Gastroesophageal sphincter (tissue), 4 donors: ENCODE data around the gene CCDC86. TPM values are rescaled to one million over a fixed set of nuclear protein-coding genes. Genes with fewer than 3 reads are reported as not detected.
"Not testable (repeated sequence)": the region's sequence is repeated elsewhere in the genome, so short reads cannot be mapped to it uniquely, and the experiment has no call there.

Source experiments
- ATAC-seq: fragments of 150-250 bp; one replicate; pipeline ENCODE4 v1.9.1; 2016; ENCODE audit warnings: mild to moderate bottlenecking, moderate library complexity
- H3K27ac ChIP-seq, 4 donors: fragments of 200-600 bp; sonication (generic) in 3 of 4; 1 replicate in 3 of 4; 2 replicates in 1 of 4; pipeline ENCODE4 v1.5.1; 2016 to 2019
- H3K27me3 ChIP-seq: fragments of 200-600 bp; sonication (generic); one replicate; pipeline ENCODE4 v1.5.1; 2019
- H3K36me3 ChIP-seq, 2 donors: fragments of 200-600 bp; sonication (generic); one replicate each; pipeline ENCODE4 v1.5.1; 2019; ENCODE audit warnings: control low read depth in 1 of 2
- H3K4me1 ChIP-seq, 3 donors: fragments of 200-600 bp; sonication (generic); 1 replicate in 2 of 3; 2 replicates in 1 of 3; pipeline ENCODE4 v1.5.1; 2016 to 2019; ENCODE audit warnings: control low read depth in 2 of 3
- H3K4me3 ChIP-seq, 2 donors: fragments of 200-600 bp; sonication (generic); one replicate each; pipeline ENCODE4 v1.5.1; 2019; ENCODE audit warnings: mild to moderate bottlenecking in 1 of 2, moderate library complexity in 1 of 2
- H3K9me3 ChIP-seq, 3 donors: fragments of 200-600 bp; sonication (generic); one replicate each; pipeline ENCODE4 v1.5.1; 2017 to 2019; ENCODE audit warnings: control low read depth in 2 of 3
- EP300 ChIP-seq: sonication (generic); formaldehyde crosslinking; IDR thresholded peaks from one replicate; pipeline ENCODE4 v1.6.1; 2017; ENCODE audit warnings: antibody characterized with exemption, mild to moderate bottlenecking
- POLR2A ChIP-seq, 2 donors: fragments of 450-650 bp; IDR thresholded peaks; one replicate each; pipeline ENCODE4 v1.6.1; 2017; ENCODE audit warnings: antibody characterized with exemption in 2 of 2, mild to moderate bottlenecking in 2 of 2, moderate library complexity in 1 of 2
- POLR2AphosphoS5 ChIP-seq: sonication (generic); formaldehyde crosslinking; IDR thresholded peaks from one replicate; pipeline ENCODE4 v1.6.1; 2017; ENCODE audit warnings: antibody characterized with exemption
- WGBS, 2 donors: methylation state at CpG; one replicate each; pipeline ENCODE4 v1.1.5; 2018; ENCODE audit warnings: low coverage in 1 of 2; 5-methylcytosine and 5-hydroxymethylcytosine counted together
- total RNA-seq, 4 donors: library from RNA; depleted of rRNA; stranded (reverse); fragments of >200 nt; gene quantifications; one replicate each; pipeline ENCODE4 v1.1.0, GENCODE V29; 2016
- TF ChIP-seq, protein P1 (sequence below), 4 experiments: fragments of 200-600 bp in 2 of 4; fragments of 450-650 bp in 2 of 4; sonication (generic) in 1 of 4; IDR thresholded peaks; one replicate each; pipeline ENCODE4 v1.5.1; 2017 to 2019; ENCODE audit warnings: antibody characterized with exemption in 4 of 4, mild to moderate bottlenecking in 2 of 4, moderate library complexity in 2 of 4

CCDC86 gene
- total RNA-seq, 4 donors from 2014 or later: 10.5 to 27.8 (median 18.2) TPM

DNA sequence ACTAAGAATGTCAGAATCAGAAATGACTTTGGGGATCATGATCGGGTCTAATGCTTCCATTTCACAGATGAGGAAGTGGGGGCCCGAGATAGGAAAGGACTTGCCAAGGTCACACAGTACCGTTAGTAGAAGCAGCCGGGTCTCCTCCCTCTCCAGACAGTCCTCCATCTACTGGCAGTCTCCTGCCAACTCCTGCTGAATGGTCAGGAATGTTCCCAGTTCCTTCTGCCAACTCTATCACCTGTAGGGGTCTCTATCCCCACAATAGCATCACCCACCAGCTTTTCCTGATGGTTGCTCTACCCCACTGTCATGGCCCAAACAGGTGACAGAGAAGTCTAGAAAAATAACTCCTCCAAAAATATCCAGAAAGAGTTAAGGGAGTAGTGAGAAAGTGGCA, 23.9 kb upstream of the CCDC86 start:
- Histone ChIP-seq H3K36me3 (no peaks in the 10 kb centered on the region), H3K4me1 (no peaks in the 10 kb centered on the region), H3K4me3 (no peak overlapping the region), H3K27ac (no peak overlapping the region), H3K27me3 (no peaks in the 10 kb centered on the region), H3K9me3 (peaks cover 0 to 15% (median 0%) of the 10 kb centered on the region in 3 donors)
- TF ChIP-seq POLR2A (IDR thresholded peaks at IDR 0.05) (no peak), POLR2AphosphoS5 (no peak)
- 68 to 75% methylated on average over 3 to 4 of the region's 4 CpGs for WGBS, 2 donors
- ATAC-seq: no peak

DNA sequence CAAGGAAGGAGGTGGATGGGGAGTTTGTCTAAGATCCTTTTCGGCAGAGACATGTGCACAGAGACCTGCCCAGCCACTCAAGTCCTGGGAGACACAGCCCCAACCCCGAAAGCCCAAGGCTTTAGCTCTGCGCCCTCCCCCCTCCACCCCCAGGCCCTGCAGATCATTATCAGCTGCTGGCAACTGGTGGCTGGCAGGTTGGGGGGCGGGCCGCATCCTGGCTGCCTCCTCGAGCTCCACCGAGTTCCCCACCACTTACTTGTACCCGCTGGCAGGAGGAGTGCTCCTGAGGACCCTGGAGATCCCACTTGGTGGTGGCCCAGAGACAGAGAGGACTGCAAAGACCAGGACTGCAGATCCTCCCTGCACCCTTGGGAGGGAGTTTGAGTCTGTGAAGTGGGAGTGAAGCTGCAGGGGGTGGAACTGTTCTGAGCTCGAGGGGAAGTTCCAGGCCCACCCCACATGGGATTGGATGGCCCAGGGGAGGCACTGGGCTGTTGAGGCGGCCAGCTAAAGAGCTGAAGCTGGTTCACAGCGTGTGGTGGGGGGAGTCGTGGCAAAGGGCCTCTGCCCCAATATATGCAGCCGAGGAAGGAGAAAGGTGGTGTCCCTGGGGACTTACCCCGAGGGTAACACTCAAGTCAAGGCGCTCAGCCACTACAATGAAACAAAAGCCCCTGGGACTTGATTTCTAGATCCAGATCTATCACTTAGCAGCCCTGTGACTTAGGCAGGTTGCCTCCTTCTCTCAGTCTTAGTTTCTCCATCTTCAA, 19.9 kb upstream of the CCDC86 start:
- WGBS, 2 donors: 57 to 75% methylated on average over 4 to 6 of the region's 15 CpGs
- TF ChIP-seq, protein P1, sequence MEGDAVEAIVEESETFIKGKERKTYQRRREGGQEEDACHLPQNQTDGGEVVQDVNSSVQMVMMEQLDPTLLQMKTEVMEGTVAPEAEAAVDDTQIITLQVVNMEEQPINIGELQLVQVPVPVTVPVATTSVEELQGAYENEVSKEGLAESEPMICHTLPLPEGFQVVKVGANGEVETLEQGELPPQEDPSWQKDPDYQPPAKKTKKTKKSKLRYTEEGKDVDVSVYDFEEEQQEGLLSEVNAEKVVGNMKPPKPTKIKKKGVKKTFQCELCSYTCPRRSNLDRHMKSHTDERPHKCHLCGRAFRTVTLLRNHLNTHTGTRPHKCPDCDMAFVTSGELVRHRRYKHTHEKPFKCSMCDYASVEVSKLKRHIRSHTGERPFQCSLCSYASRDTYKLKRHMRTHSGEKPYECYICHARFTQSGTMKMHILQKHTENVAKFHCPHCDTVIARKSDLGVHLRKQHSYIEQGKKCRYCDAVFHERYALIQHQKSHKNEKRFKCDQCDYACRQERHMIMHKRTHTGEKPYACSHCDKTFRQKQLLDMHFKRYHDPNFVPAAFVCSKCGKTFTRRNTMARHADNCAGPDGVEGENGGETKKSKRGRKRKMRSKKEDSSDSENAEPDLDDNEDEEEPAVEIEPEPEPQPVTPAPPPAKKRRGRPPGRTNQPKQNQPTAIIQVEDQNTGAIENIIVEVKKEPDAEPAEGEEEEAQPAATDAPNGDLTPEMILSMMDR (IDR thresholded peaks at IDR 0.05): no peak
- TF ChIP-seq EP300 (no peak), POLR2A (IDR thresholded peaks at IDR 0.05) (no peak), POLR2AphosphoS5 (no peak)

DNA sequence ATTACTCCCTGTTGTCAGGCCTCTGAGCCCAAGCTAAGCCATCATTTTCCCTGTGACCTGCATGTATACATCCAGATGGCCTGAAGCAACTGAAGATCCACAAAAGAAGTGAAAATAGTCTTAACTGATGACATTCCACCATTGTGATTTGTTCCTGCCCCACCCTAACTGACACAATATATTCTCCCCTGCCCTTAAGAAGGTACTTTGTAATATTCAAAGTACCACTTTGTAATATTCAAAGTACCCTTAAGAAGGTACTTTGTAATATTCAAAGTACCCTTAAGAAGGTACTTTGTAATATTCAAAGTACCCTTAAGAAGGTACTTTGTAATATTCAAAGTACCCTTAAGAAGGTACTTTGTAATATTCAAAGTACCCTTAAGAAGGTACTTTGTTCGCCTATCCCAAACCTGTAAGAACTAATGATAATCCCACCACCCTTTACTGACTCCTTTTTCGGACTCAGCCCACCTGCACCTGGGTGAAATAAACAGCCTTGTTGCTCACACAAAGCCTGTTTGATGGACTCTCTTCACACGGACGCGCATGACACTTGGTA, 18.1 kb upstream of the CCDC86 start:
- not testable (repeated sequence) for ATAC-seq

More for the DNA sequence above, 19.9 kb upstream of the CCDC86 start:
- ATAC-seq: no peak
- Histone ChIP-seq H3K36me3 (no peaks in the 10 kb centered on the region), H3K27ac (no peak overlapping the region), H3K4me3 (no peak overlapping the region), H3K4me1 (no peaks in the 10 kb centered on the region), H3K9me3 (peaks cover 0 to 8% (median 0%) of the 10 kb centered on the region in 3 donors), H3K27me3 (no peaks in the 10 kb centered on the region)

DNA sequence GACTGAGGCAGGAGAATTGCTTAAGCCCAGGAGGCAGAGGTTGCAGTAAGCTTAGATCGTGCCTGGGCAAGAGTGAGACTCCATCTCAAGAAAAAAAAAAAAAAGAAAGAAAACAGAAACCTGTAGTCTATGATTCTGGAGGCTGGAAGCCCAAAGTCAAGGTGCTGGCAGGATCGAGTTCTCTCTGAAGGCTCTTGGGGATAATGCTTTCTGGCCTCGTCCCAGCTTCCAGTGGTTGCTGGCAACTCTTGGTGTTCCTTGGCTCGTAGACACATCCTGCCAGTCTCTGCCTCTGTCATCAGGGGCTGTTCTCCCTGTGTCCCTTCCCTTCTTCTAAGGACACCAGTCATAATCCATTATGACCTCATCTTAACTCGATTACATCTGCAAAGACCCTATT, 16.8 kb upstream of the CCDC86 start:
- WGBS, 2 donors: 73 to 89% methylated on average over 2 to 5 of the region's 5 CpGs
- H3K4me1 ChIP-seq: no peaks in the 10 kb centered on the region
- H3K4me3 ChIP-seq: no peak overlapping the region
- H3K27ac ChIP-seq: no peak overlapping the region
- no peak for ATAC-seq
- H3K9me3 ChIP-seq: no peaks in the 10 kb centered on the region
- TF ChIP-seq POLR2A (IDR thresholded peaks at IDR 0.05) (no peak), POLR2AphosphoS5 (no peak), EP300 (no peak)
- TF ChIP-seq, protein P1 (IDR thresholded peaks at IDR 0.05): no peak
- H3K36me3 ChIP-seq: no peaks in the 10 kb centered on the region
- H3K27me3 ChIP-seq: no peaks in the 10 kb centered on the region

More for the DNA sequence above, 18.1 kb upstream of the CCDC86 start:
- not testable (repeated sequence) for H3K27ac ChIP-seq, H3K9me3 ChIP-seq, H3K4me1 ChIP-seq, H3K27me3 ChIP-seq, H3K4me3 ChIP-seq, H3K36me3 ChIP-seq
- 85 to 94% methylated on average over 2 to 4 of the region's 5 CpGs for WGBS, 2 donors

DNA sequence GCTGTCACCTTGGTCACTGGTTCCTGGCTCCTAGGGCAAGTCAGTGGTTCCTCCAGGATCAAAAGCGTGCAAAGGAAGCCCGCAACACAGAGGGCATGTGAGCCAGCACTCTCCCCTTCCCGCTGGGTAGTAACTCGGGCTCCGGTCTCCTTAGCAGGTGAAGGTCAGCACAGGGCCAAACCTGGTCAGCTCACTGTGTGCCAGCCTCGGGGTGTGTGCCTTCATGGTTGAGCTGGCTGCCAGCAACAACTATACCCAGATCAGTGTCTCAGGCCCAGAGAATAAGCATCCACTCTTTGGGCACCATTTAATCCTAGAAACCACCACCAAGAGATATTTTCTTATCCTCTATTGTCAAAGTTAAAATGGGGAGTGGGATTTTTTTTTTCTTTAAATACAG, 16.1 kb upstream of the CCDC86 start:
- no peak for ATAC-seq
- no peak overlapping the region for H3K4me3 ChIP-seq
- no peaks in the 10 kb centered on the region for H3K36me3 ChIP-seq
- H3K4me1 ChIP-seq: no peaks in the 10 kb centered on the region
- no peaks in the 10 kb centered on the region for H3K27me3 ChIP-seq
- WGBS, 2 donors: 50% methylated on average over 1 of the region's 6 CpGs; no CpG with 5 or more reads in 1 of the 2 donors
- H3K27ac ChIP-seq: no peak overlapping the region
- no peaks in the 10 kb centered on the region for H3K9me3 ChIP-seq
- TF ChIP-seq, protein P1 (IDR thresholded peaks at IDR 0.05): no peak
- TF ChIP-seq EP300 (no peak), POLR2AphosphoS5 (no peak)
